BLaER1 treated with 17β-estradiol and CSF1 and Interleukin-3, amounts not matched to agents 10 nM and 100 nM (cell line): ENCODE measurements around the gene SLC39A11.
A peak's percentile ranks its signal among the peaks of the same experiment; 100 is the strongest.

Experiments used
- H3K27ac ChIP-seq, 11 experiments: shearing (Covaris generic); formaldehyde crosslinking; 2 replicates each; pipeline ENCODE4 v1.8.1; 2022
- H3K27me3 ChIP-seq, 11 experiments: shearing (Covaris generic); formaldehyde crosslinking; 2 replicates each; pipeline ENCODE4 v1.8.1; 2022
- H3K36me3 ChIP-seq, 11 experiments: shearing (Covaris generic); formaldehyde crosslinking; 2 replicates each; pipeline ENCODE4 v1.8.1; 2022
- H3K4me1 ChIP-seq, 10 experiments: shearing (Covaris generic); formaldehyde crosslinking; 2 replicates each; pipeline ENCODE4 v1.8.1; 2022
- H3K4me2 ChIP-seq, 11 experiments: shearing (Covaris generic); formaldehyde crosslinking; 2 replicates each; pipeline ENCODE4 v1.8.1; 2022
- H3K4me3 ChIP-seq, 10 experiments: shearing (Covaris generic); formaldehyde crosslinking; 2 replicates each; pipeline ENCODE4 v1.8.1; 2022
- H3K9ac ChIP-seq, 11 experiments: shearing (Covaris generic); formaldehyde crosslinking; 2 replicates each; pipeline ENCODE4 v1.8.1; 2022
- H3K9me3 ChIP-seq, 11 experiments: shearing (Covaris generic); formaldehyde crosslinking; replicated peaks in 1 of 11; 2 replicates each; pipeline ENCODE4 v1.8.1; 2022
- H4K20me1 ChIP-seq, 11 experiments: shearing (Covaris generic); formaldehyde crosslinking; 2 replicates each; pipeline ENCODE4 v1.8.1; 2022
- Cebpa-rat ChIP-seq, 11 experiments: shearing (Covaris generic); IDR thresholded peaks; 2 replicates each; pipeline ENCODE4 v1.8.1; 2022

SLC39A11 gene

GRCh38 chr17:73091410-73091769 lies 1.1 kb downstream of the SLC39A11 start:
- H3K9ac ChIP-seq = peak overlapping the region; percentile 69 to 84 (median 78); a peak in 19 of 22 replicates
- H3K4me3 ChIP-seq = peak overlapping the region; percentile 63 to 80 (median 71)
- H3K9me3 ChIP-seq = 0 out of 22 replicates have a peak, but pooled peaks cover 0 to 2% (median 0%) of the 10 kb centered on the region in 11 experiments
- H3K27me3 ChIP-seq = no peaks in the 10 kb centered on the region
- H3K4me2 ChIP-seq = peak overlapping the region; percentile 90 to 100 (median 98)
- H3K36me3 ChIP-seq = peaks cover 15 to 28% (median 23%) of the 10 kb centered on the region in 11 experiments; a peak in 20 of 22 replicates
- peaks cover 30 to 52% (median 43%) of the 10 kb centered on the region in 10 experiments for H3K4me1 ChIP-seq
- no peak for TF ChIP-seq Cebpa-rat (IDR thresholded peaks at IDR 0.05)
- H3K27ac ChIP-seq = peak overlapping the region in 6 of 11 experiments; percentile 69 to 81 (median 76); a peak in 6 of 22 replicates
- H4K20me1 ChIP-seq = peaks cover 0 to 6% (median 0%) of the 10 kb centered on the region in 11 experiments; a peak in 1 of 22 replicates

GRCh38 chr17:73090396-73091202 lies 1.9 kb downstream of the SLC39A11 start:
- 0 out of 22 replicates have a peak, but pooled peaks cover 0 to 4% (median 0%) of the 10 kb centered on the region in 11 experiments for H3K9me3 ChIP-seq
- no peak for TF ChIP-seq Cebpa-rat (IDR thresholded peaks at IDR 0.05)
- no peaks in the 10 kb centered on the region for H3K27me3 ChIP-seq
- H3K9ac ChIP-seq = peak overlapping the region in 1 of 11 experiments; percentile 84; a peak in 3 of 22 replicates
- H4K20me1 ChIP-seq = peaks cover 0 to 6% (median 0%) of the 10 kb centered on the region in 11 experiments; a peak in 1 of 22 replicates
- H3K36me3 ChIP-seq = peaks cover 23 to 36% (median 31%) of the 10 kb centered on the region in 11 experiments
- no peak overlapping the region for H3K27ac ChIP-seq
- H3K4me3 ChIP-seq = peak overlapping the region in 1 of 10 experiments; percentile 73; a peak in 4 of 20 replicates
- H3K4me2 ChIP-seq = peak overlapping the region; percentile 90 to 100 (median 98)
- peaks cover 30 to 48% (median 42%) of the 10 kb centered on the region in 10 experiments for H3K4me1 ChIP-seq

- peak overlapping the region; percentile 5 to 100 (median 98); a peak in 12 of 22 replicates for H3K4me2 ChIP-seq
- no peak overlapping the region for H3K27ac ChIP-seq
- peaks cover 30 to 48% (median 42%) of the 10 kb centered on the region in 10 experiments for H3K4me1 ChIP-seq
- peaks cover 33 to 46% (median 40%) of the 10 kb centered on the region in 11 experiments for H3K36me3 ChIP-seq
- H3K27me3 ChIP-seq = no peaks in the 10 kb centered on the region
- no peak for TF ChIP-seq Cebpa-rat (IDR thresholded peaks at IDR 0.05)
- H3K4me3 ChIP-seq = no peak overlapping the region
- H4K20me1 ChIP-seq = peaks cover 0 to 6% (median 0%) of the 10 kb centered on the region in 11 experiments; a peak in 1 of 22 replicates
- H3K9ac ChIP-seq = no peak overlapping the region
- peaks cover 0 to 6% (median 1%) of the 10 kb centered on the region in 11 experiments; a peak in 6 of 22 replicates for H3K9me3 ChIP-seq
These were observed 2.9 kb downstream of the SLC39A11 start for GRCh38 chr17:73089322-73090317.

- Histone ChIP-seq H3K4me3 (no peak overlapping the region), H3K27ac (no peak overlapping the region), H3K4me2 (no peak overlapping the region), H3K4me1 (peaks cover 30 to 40% (median 37%) of the 10 kb centered on the region in 10 experiments), H3K27me3 (no peaks in the 10 kb centered on the region), H3K9me3 (peaks cover 5 to 16% (median 12%) of the 10 kb centered on the region in 11 experiments; a peak in 21 of 22 replicates), H3K36me3 (peaks cover 44 to 56% (median 51%) of the 10 kb centered on the region in 11 experiments), H3K9ac (no peak overlapping the region), H4K20me1 (peaks cover 0 to 6% (median 0%) of the 10 kb centered on the region in 11 experiments; a peak in 1 of 22 replicates)
- TF ChIP-seq Cebpa-rat (IDR thresholded peaks at IDR 0.05) = no peak
These were observed 3.9 kb downstream of the SLC39A11 start for GRCh38 chr17:73088561-73088960.

- no peak overlapping the region for H3K4me2 ChIP-seq
- peaks cover 30 to 40% (median 35%) of the 10 kb centered on the region in 11 experiments for H3K9me3 ChIP-seq
- no peaks in the 10 kb centered on the region for H3K4me1 ChIP-seq
- no peak for TF ChIP-seq Cebpa-rat (IDR thresholded peaks at IDR 0.05)
- H3K27ac ChIP-seq = no peak overlapping the region
- no peak overlapping the region for H3K9ac ChIP-seq
- no peaks in the 10 kb centered on the region for H4K20me1 ChIP-seq
- peaks cover 72 to 93% (median 80%) of the 10 kb centered on the region in 11 experiments for H3K36me3 ChIP-seq
- H3K27me3 ChIP-seq = no peaks in the 10 kb centered on the region
- no peak overlapping the region for H3K4me3 ChIP-seq
These were observed 9.1 kb downstream of the SLC39A11 start for GRCh38 chr17:73083432-73083831.

- Histone ChIP-seq H3K4me2 (no peak overlapping the region), H3K9ac (no peak overlapping the region), H4K20me1 (0 out of 22 replicates have a peak, but pooled peaks cover 0 to 4% (median 0%) of the 10 kb centered on the region in 11 experiments), H3K36me3 (peaks cover 5 to 45% (median 19%) of the 10 kb centered on the region in 11 experiments; a peak in 15 of 22 replicates), H3K27ac (no peak overlapping the region), H3K4me1 (peaks cover 23 to 53% (median 43%) of the 10 kb centered on the region in 10 experiments), H3K27me3 (no peaks in the 10 kb centered on the region), H3K4me3 (no peak overlapping the region), H3K9me3 (peaks cover under 1 to 19% (median 14%) of the 10 kb centered on the region in 11 experiments; a peak in 19 of 22 replicates)
- TF ChIP-seq Cebpa-rat (IDR thresholded peaks at IDR 0.05) = no peak
These were observed 17.9 kb downstream of the SLC39A11 start for GRCh38 chr17:73074566-73074965.

- Histone ChIP-seq H3K27me3 (no peaks in the 10 kb centered on the region), H3K36me3 (peaks cover 7 to 33% (median 18%) of the 10 kb centered on the region in 11 experiments; a peak in 20 of 22 replicates), H3K27ac (peak overlapping the region in 10 of 11 experiments; percentile 35 to 85 (median 74); a peak in 20 of 22 replicates), H4K20me1 (0 out of 22 replicates have a peak, but pooled peaks cover 0 to 4% (median 0%) of the 10 kb centered on the region in 11 experiments), H3K9me3 (peaks cover 0 to 36% (median 15%) of the 10 kb centered on the region in 11 experiments; a peak in 16 of 22 replicates), H3K4me1 (peaks cover 23 to 71% (median 60%) of the 10 kb centered on the region in 10 experiments), H3K4me3 (peak overlapping the region in 1 of 10 experiments; percentile 13; a peak in 2 of 20 replicates), H3K9ac (peak overlapping the region in 8 of 11 experiments; percentile 2 to 73 (median 64); a peak in 14 of 22 replicates), H3K4me2 (peak overlapping the region; percentile 67 to 88 (median 82))
- TF ChIP-seq Cebpa-rat (IDR thresholded peaks at IDR 0.05) = no peak
These were observed 20.1 kb downstream of the SLC39A11 start for GRCh38 chr17:73072219-73072962.
